HG03575 (cell line): Measurements from ENCODE around the gene DLL1.

Experiments used
- ATAC-seq: cut with Tn5 transposase; IDR thresholded peaks from one replicate; pipeline ENCODE4 v1.9.1; 2021; ENCODE audit not compliant: unreplicated experiment, insufficient number of reproducible peaks, low FRiP score; ENCODE audit errors: extremely low read depth

The DLL1 gene

GRCh38 chr6:170296746-170297575 is 6.1 kb upstream of the DLL1 start:
- ATAC-seq = no peak

- no peak for ATAC-seq
These were observed 5.5 kb upstream of the DLL1 start for GRCh38 chr6:170296423-170296745.

GRCh38 chr6:170295510-170296422 is 4.9 kb upstream of the DLL1 start:
- no peak for ATAC-seq

- no peak for ATAC-seq
These were observed 4.1 kb upstream of the DLL1 start for GRCh38 chr6:170294813-170295509.

GRCh38 chr6:170294298-170294730 is 3.4 kb upstream of the DLL1 start:
- no peak for ATAC-seq

GRCh38 chr6:170293341-170294231 is 2.7 kb upstream of the DLL1 start:
- ATAC-seq = no peak

GRCh38 chr6:170292407-170293158 is 1.7 kb upstream of the DLL1 start:
- no peak for ATAC-seq

- no peak for ATAC-seq
These were observed 1.2 kb upstream of the DLL1 start for GRCh38 chr6:170292111-170292406.

GRCh38 chr6:170291271-170292110 is 613 bp upstream of the DLL1 start:
- ATAC-seq = no peak

GRCh38 chr6:170289951-170290295 is 955 bp downstream of the DLL1 start:
- ATAC-seq = no peak

- ATAC-seq = no peak
These were observed 1.5 kb downstream of the DLL1 start for GRCh38 chr6:170289180-170289931.

- no peak for ATAC-seq
These were observed 2.1 kb downstream of the DLL1 start for GRCh38 chr6:170288852-170289179.

- no peak for ATAC-seq
These were observed 2.7 kb downstream of the DLL1 start for GRCh38 chr6:170288091-170288631.

- ATAC-seq = no peak
These were observed 3.5 kb downstream of the DLL1 start for GRCh38 chr6:170287371-170287876.

- no peak for ATAC-seq
These were observed 4.0 kb downstream of the DLL1 start for GRCh38 chr6:170286934-170287265.

- no peak for ATAC-seq
These were observed 4.5 kb downstream of the DLL1 start for GRCh38 chr6:170286246-170286933.
